ENCODE measurements around the gene CASP9.
"Not testable (repeated sequence)": the region's sequence is repeated elsewhere in the genome, so short reads cannot be mapped to it uniquely, and the experiment has no call there.

GRCh38 chr1:15469821-15470448 is 54.1 kb downstream of the CASP9 start:
- TF ChIP-seq POLR2AphosphoS5 (IDR thresholded peaks at IDR 0.05; ENCODE audit: insufficient read depth in 1 of 2, low read depth in 1 of 2); CTCF (IDR thresholded peaks at IDR 0.05); POLR2A (IDR thresholded peaks at IDR 0.05): not testable (repeated sequence)

Measured in vagina (tissue), 2 donors.